Right ventricle myocardium superior (tissue), 1 donor: ENCODE results near the gene N4BP2L1. TPM values are rescaled to one million over a fixed set of nuclear protein-coding genes. Genes with fewer than 3 reads are reported as not detected.

Experiments used
- total RNA-seq: library from RNA; stranded (reverse); fragmentation: NEBNext Ultra II Directional; extraction: Animal tissue kit (Norgen Biotek cat#: 25700); gene quantifications from one replicate; pipeline ENCODE4 v1.2.1, GENCODE V29; 2021
- donor health status: DM: no; HTN: yes; CAD: no; lungs with severe emphysema.

N4BP2L1 gene
- total RNA-seq, 1 donor from 2014 or later: 3.7 TPM

Other genes with a start within 250 kb of the N4BP2L1 start
- not detected for gene ZAR1L, start 112.8 kb downstream of the N4BP2L1 start, total RNA-seq
- gene BRCA2, start 112.6 kb downstream of the N4BP2L1 start, total RNA-seq: 0.43 TPM
- gene N4BP2L2, start 110.7 kb upstream of the N4BP2L1 start, total RNA-seq: 123 TPM
- 22.9 TPM for gene PDS5B, start 158.3 kb upstream of the N4BP2L1 start, total RNA-seq